ENCODE results near the gene ANGPTL4.
A peak's percentile ranks its signal among the peaks of the same experiment; 100 is the strongest.
"Not testable (repeated sequence)": the region's sequence is repeated elsewhere in the genome, so short reads cannot be mapped to it uniquely, and the experiment has no call there.

Gene ANGPTL4

DNA sequence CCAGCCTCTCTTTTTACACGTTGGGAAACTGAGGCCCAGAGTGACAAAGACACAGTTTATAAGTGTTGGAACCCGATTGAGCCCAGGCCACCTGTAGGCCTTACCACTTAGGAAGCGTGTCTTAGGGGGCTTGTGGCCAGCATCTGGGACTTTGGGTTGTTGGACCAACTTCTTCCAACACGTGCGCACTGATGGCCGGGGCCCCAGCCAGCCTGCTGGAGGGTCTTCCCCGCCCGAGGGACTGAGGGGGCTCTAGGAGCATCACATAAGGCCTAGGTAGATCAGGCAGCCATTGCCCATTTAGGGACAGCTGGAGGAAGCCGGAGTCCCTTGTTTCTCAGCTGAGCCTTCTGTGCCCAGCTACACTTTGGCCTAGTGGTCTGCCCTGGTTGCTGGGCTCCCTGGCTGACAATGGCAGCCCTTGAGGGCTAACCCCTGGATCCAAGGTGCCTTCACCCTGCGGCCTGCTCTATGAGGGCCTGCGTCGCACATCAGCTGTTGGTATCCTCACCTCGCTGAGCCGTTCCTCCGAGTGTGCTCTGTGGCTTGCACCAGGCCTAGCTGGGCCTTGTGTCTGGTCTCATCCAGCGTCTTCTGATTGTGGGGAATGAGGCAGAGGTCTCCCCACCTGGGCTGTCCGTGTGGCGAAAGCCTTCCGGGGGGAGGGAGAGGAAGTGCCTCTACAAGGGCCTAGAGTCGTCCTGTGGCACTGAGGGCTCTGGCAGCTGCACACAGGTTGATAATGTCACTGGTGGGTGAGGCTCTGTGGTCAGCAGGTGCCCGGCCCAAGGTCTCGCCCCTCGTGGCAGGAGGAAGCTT is 27.5 kb downstream of the ANGPTL4 start:
- DNase-seq, result no peak

DNA sequence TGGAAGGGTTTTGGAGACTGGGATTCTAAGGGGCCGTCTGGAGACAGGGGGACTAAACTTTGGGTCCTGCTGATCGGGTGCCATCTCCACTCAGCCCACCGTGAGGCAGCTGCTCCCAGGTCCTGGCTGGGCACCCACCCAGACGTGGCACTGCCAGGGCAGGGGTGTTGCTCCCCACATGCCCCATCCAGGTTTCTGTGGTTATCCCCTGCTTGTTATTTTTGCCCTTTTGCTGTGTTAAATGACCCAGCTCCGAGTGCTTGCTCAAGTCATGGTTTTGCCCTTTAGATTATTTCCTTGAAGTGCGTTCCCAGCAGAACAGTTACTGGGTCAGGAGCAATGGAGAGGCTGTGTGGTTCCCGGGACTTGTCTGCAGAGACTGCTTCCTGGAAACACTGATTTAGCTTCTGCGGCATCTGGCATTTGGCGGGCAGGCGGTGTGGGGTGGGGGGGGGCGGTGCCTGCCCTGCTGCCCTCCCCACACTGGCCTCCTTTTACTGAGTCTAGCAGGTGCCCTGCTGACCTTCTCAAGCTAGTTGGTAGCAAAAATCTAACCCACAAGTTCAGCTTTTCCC is 28.1 kb downstream of the ANGPTL4 start:
- DNase-seq, result no peak

DNA sequence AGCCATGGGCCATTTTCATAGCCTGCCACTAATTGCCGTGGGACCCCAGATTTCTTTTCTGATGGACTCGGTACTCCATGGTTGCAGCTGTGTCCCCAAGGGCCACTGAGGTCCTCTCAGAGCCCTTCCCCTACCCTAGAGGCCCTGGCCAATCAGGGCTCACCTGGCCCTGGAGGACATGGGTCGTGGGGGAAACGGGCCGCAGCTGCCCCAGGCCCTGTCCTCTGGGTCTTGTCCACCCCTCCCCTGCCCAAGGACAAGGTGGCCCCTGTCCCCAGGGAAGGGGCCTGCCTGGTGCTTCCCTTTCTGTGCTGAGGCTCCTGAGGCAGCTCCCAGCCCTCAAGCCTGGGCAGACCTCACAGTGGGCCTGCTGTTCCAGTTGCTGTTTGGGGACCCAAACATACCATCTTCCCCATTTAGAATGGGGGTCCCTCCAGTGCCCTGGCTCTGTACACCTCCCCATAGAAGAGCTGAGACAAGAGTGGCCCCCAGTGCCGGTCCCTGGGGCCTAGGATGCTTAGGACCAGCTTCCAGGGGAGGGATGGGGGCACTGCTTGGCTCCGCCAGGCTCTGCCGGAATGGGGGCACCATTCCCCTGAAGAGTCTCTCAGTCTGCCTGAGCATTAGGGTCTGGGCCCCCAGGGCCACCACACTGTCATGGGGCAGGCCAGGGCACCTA is 29.4 kb downstream of the ANGPTL4 start:
- DNase-seq, result no peak

DNA sequence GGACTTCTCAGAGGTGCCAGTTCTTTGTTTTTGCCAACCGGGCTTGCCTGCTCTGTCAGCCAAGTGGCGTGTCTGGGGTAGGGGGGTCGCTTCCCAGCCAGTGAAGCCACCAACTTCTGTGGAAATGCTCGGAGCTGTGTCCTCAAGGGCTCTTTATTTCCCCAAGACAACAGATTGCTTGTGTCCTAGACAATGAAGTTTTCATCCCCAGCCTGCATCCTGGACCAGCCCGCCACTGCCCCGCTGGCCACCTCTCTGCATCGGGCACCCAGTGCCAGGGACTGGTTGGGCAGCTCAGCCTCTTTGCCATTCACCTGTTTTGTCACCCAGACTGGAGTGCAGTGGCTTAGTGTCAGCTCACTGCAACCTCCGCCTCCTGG is 29.9 kb downstream of the ANGPTL4 start:
- no peak for DNase-seq

DNA sequence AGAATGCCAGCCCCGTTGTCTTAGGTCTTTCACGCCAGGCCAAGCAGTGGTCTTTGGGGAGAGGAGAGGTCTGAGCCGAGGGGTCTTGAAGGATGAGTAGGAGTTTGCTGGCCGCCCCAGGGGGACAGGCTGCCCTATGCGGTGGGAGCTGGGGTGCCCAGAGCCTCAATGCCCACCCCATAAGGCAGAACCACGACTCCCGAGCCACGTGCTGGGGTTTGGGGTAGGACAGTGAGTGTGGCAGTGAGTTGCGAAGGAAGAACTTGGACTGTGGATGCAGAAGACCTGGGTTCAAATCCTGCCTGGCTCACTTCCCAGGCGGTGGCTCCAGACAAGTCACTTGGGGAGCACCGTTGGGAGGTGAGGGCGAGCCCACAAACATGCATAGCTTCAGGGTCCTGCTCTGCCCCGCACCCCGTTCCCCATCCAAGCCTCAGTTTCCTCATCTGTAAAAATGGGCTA is 31.7 kb downstream of the ANGPTL4 start:
- no peak for DNase-seq

DNA sequence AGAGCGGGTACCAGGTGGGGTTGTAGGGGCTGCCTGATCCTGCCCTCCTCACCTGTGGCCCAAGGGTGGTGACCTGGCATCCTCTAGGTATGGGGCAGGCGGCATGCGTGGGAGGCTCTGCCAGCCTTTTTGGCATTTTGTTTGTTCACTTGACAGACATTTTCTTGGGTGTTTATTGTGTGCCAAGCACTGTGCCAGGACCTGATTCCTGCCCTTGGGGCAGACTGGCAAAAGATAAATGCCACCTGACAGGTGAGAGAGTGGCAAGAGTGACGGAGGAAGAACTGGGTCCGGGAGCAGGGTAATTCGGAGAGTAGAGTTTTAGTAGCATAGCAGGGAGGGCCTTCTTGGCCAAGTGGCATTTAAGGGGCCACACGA is 32.2 kb downstream of the ANGPTL4 start:
- no peak for DNase-seq

DNA sequence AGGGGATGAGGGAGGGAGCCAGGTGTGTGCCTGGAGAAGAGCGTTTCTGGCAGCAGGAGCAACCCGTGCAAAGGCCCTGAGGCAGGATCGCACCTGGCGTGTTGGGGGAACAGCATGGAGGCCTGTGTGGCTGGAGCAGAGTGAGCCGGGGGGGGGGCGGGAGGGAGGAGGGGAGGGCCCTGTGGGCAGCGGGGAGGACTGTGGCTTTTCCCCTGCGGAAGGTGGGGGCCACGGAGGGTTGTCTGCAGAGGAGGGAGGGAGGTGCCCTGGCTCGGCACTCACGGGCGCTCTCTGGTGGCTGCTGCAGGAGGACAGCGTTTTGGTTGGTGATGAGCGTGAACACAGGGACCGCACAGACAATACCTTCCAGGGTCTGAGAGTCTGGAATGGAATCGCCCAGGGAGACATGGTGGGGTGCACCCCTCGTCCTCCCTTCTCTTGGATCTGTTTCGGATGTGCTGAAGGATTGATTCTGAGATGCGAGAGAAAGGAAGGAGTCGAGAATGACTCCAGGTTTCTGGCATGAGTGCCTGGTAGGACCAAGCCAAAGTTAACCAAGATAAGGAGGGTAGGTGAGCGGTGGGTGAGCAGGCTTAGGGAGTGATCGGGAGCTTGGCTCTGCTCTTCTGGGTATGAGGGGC is 32.7 kb downstream of the ANGPTL4 start:
- DNase-seq, result peak; percentile 55 to 68 (median 61)

DNA sequence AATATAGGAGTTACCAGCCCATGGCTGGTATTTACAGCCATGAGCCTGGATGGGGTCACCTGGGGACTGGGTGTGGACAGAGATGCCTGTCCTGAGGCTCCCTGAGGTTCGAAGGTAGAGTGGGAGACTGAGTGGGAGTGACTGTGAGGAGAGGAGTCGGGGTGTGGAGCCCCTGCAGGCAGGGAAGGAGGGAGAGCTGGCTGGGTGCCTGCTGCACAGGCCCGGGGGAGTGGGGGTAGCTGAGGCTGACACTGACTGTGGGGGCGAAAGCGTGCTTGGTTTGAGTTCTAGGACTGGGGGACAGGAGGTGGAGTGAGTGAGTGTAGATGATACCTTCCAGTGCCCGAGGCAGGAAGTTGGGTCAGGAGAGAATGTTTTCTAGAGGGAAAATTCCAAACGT is 33.3 kb downstream of the ANGPTL4 start:
- no peak for DNase-seq

DNA sequence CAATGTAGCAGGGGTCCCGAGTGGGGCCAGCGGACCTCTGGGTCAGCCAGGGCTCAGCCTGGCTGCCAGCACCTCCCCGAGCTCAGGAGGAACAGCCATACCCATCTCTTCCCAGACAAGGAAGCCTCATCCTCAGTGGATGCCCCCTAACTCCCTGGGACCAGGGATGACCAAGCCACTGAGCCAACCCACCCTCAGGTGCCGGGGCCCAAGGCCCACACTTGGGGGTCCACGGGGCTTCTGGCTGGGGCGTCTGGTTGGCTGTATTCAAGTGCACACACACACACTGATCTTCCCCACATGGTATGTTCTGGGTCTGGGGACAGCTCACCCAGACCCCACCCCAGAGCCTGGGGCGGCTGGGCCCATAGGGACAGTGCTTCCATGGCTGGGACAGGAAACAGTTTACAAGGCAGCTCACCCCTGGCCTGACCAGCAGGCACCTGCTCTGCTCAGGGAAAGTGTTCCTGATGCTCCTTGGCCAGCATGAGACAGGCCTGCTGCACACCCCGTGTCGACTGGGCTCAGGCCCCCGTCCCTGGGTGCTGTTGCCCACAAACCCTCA is 33.9 kb downstream of the ANGPTL4 start:
- DNase-seq, result no peak

DNA sequence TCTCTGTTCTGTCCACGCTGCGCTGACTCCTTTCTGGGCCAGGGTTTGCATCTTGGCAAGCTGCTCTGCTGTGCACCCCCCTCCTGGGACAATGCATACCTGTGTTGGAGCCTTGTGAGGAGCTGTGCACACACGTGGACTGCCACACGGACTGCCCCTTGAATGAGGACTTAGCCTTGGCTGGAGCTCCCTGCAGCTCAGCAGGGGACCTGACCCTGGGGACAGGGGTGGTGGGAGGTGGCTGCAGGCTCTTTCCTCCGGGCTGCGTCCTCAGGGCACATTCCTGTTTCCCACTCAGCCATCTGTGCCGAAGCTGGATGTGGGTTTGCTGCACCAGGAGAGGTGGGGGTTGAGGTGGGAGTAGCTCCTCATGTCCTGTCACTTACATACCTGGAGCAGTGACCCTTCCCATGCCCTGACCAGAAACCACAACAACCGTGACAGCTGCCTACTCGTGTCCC is 34.4 kb downstream of the ANGPTL4 start:
- DNase-seq, result no peak

DNA sequence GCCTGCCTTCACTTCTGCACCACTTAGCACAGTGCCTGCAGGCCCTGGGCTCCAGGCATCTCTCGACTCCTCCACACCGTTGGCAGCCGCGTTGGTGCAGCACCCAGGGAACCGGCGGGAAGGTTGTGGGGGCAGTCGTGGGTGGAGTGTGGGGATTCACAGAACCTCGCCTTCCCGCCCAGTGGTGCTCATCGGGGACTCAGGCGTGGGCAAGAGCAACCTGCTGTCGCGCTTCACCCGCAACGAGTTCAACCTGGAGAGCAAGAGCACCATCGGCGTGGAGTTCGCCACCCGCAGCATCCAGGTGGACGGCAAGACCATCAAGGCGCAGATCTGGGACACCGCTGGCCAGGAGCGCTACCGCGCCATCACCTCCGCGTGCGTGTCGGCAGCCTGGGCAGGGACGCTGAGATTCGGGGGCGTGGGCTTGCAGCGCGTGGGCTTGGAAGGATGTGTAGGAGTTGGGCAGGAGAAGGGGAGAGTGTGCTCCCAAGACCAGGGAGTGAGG is 35.8 kb downstream of the ANGPTL4 start:
- DNase-seq, result no peak

DNA sequence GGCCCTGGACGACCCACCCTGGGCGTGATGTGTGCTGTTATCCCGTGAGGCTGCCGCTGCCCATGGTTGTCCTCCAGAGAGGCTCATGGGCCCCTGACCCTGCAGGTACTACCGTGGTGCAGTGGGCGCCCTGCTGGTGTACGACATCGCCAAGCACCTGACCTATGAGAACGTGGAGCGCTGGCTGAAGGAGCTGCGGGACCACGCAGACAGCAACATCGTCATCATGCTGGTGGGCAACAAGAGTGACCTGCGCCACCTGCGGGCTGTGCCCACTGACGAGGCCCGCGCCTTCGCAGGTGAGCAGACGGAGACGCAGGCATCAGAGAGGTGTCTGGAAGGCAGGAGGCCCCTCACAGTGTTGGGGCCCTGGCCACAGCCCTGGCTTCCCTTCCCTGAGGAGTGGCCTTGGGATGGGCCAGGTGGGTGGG is 38.0 kb downstream of the ANGPTL4 start:
- DNase-seq, result no peak

DNA sequence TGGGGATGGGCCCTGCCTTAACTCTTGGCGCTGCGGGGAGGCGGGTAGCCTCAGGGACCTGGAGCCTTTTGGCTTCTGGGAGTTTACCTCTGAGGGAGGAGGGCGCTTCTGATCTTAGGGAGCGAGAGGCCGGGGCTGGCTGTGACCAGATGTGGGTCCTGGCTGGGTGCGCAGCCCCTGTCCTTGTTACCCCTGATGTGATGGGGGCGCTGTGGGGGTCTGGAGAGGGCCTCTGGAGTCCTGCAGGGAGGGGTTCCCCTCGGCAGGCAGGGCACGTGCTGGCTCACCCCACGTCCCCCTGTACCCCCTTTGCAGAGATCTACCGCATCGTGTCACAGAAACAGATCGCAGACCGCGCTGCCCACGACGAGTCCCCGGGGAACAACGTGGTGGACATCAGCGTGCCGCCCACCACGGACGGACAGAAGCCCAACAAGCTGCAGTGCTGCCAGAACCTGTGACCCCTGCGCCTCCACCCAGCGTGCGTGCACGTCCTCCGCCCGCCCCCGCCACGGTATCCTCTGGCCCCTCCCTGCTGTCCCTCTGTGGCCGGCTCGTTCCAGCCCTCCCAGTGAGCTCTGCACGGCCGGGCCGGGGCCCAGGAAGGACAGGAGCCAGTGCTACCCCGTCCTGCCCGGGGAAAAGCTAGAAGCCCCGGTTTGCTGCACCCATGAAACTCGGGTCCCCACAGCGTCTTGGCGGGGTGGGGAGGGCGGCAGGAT is 39.3 kb downstream of the ANGPTL4 start:
- DNase-seq, result no peak

DNA sequence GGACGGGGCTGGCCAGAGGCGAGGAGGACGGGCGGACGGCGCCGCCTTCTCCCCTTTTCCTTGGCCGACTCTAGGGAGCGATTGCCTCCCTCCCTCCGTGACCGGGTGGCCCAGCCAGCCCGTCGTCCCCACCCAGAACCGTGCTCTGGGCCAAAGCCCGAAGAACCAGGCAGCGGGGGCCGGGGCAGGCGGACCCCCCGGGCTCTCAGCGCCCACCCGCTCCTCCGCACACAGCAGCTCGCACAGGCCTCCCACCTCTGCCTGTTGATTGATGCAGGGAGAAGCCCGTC is 39.8 kb downstream of the ANGPTL4 start:
- DNase-seq, result no peak

DNA sequence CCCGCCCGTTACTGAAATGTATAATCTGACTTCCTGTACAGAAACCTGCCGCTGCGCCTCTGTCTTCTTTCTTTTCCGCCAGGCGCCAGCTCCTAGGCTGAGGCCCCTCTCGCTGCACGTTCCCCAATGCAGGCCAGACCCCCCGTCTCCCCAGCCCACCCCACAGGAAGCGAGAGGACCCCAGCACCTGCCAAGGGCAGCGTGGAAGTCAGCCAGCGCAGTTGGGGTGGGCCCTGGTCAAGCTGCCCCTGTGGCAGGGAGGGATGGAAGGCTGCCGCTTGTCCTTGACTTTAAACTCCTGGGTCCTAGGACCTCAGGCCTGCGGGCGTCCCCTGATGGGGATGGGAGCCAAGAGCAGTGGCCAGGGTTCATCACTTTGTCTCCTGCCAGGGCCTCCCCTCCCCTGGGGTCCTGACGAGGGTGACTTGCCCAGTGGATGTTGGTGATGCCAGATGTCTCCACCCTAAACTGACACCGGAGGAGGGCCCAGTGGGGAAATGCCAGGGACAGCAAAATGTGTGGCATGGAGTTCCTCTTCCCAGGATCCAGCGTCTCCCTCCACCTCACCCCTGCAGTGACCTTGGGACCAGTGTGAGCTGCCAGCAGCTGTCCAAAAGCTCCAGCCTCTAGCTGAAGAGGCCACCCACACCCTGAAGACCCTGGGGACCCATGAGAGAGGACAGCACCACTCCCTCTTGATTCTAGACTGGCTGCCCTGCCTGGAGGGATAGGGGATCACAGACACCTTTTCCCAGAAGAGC is 40.6 kb downstream of the ANGPTL4 start:
- no peak for DNase-seq

DNA sequence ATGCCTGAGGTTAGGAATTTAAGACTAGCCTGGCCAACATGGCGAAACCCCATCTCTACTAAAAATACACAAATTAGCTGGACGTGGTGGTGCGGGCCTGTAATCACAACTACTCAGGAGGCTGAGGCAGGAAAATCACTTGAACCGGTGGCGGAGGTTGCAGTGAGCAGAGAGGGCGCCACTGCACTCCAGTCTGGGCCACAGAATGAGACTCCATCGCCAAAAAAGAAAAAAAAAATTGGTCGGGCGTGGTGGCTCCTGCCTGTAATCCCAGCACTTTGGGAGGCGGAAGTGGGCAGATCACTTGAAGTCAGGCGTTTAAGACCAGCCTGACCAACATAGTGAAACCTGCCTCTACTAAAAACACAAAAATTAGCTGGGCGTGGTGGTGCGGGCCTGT is 46.8 kb downstream of the ANGPTL4 start:
- not testable (repeated sequence) for DNase-seq

DNA sequence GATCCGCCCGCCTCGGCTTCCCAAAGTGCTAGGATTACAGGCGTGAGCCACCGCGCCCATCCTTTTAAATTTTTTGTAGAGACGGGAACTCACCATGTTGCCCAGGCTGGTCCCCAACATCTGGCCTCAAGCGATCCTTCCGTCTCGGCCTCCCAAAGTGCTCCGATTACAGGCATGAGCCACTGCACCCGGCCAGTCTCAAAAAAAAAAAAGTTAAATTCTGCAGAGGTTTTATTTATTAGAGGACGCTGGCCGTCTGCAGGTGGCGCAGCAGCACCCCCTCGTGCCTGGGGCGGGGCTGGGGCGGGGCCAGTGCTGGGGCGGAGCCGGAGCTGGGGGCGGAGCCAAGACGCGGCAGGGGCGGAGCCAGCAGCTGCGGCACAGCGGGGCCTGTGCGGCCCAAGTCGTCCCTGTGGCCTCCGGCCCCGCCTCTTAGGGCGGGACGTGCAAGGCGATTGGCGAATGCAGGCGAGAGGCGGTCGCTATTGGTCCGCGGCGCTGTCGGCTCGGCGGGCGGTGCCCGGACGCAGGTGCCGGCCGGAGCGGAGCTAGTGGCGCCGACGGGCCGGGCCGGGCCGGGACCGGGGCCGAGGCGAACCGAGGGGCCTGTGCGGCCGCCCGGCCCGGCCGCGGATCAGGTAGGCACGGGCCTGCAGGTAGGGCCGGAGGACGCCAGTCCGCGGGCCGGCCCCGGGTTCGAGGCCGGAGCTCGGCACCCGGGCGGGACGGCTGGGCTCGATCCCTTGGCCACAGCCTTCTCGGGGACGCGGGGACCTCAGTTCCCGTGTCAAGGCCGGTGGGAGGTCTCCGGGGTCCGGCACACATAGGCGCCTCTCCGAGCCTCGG is 49.1 kb downstream of the ANGPTL4 start, which contains the start of gene MARCHF2:
MARCHF2 (plus strand) TSS at position 523 of the 846 bp plus-strand sequence. CDS start 8,536 bp downstream, outside the sequence.
- DNase-seq, result peak; percentile 90 to 97 (median 94)

DNA sequence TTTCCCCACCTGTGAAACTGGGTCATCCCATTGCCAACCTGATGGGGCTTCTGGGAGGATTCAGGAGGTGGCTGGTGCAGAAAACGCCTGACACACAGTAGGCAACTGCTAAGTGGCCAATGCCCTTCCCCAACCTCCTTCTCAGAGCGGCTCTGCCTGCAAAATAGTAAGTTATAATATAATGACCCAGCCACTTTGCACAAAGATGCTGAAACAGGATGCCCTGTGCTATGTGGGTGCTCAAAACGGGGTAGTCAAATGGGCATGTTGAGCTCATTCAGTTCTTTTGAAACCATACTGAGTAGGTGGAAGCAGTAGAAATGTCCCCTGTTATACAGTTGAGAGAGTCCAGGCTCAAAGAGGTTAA is 49.7 kb downstream of the ANGPTL4 start:
- no peak for DNase-seq

DNA sequence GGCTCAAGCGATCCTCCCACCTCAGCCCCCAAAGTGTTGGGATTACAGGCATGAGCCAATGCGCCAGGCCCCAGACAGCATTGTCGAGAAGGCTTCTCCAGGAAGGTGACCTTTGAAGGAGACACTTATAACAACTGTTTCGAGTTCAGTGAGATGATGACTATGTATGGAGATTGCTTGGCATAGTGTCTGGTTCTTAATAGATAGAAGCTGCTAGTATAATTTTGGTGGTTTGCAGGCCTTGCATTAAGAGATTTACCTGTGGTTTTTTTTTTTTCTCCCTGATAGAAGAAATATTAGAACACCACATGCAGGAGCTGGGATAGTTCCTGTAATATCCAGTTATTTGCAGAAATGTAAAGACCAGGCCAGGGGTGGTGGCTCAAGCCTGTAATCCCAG is 52.8 kb downstream of the ANGPTL4 start:
- no peak for DNase-seq
